Measurements from ENCODE around the gene PDAP1. TPM values are rescaled to one million over a fixed set of nuclear protein-coding genes. Genes with fewer than 3 reads are reported as not detected.
A peak's percentile ranks its signal among the peaks of the same experiment; 100 is the strongest.

PDAP1 gene
- total and polyA plus RNA-seq, 9 of the 15 experiments (the other 6 are each of a cell fraction or from before 2014, with no cell fraction given): 10.2 to 315 (median 129) TPM

DNA sequence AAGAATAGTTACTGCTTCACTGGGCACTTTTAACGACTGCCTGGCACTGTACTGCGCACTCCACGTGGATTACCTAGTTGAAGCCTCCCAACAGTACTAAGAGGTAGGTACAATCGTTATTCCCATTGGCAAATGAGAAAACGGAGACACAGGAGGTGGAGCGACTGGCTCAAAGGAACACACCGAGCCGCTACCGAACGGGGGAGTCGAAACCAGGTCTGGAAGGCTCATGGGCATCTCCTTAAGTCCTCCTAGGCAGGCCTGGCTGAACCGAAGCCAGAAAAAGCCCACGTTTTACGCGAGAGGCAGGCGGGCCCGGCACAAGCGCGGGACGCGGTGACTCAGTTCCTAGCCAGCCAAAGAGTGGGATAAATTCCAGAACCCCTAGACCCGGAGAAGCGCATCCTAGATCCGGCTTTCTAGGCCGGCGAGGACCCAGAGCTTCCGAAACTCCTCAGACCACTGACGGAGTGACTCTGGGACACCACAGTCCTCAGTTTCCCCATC lies 472 bp downstream of the PDAP1 start (continued):
- TF ChIP-seq CTCF (IDR thresholded peaks at IDR 0.05 in 2 of 3, conservative IDR thresholded peaks at IDR 0.05 in 1 of 3; ENCODE audit: insufficient read depth in 2 of 3, low read depth in 1 of 3, low read length in 3 of 3) (0 out of 6 replicates have a peak, but pooled peaks of 1 of the 3 experiments have one; percentile 5), SRSF3 (IDR thresholded peaks at IDR 0.05; ENCODE audit: insufficient read depth, low read length) (0 out of 2 replicates have a peak, but pooled peaks have one; percentile 75), GTF2F1 (IDR thresholded peaks at IDR 0.05; ENCODE audit: low read depth, low read length) (no peak), E2F3 (CRISPR knock-in tag; IDR thresholded peaks at IDR 0.05) (peak; percentile 46; the same call in 1 of the 2 replicates), FOSL1 (tag; conservative IDR thresholded peaks at IDR 0.05) (peak; percentile 60; the same call in 1 of the 2 replicates), KDM5B (IDR thresholded peaks at IDR 0.05; ENCODE audit: insufficient replicate concordance, low read depth, low read length) (peak; percentile 52), ZNF717 (CRISPR knock-in tag; IDR thresholded peaks at IDR 0.05) (no peak), TSHZ1 (CRISPR knock-in tag; IDR thresholded peaks at IDR 0.05) (no peak), TBL1XR1 (IDR thresholded peaks at IDR 0.05; ENCODE audit: low read length in 2 of 2) (peak in 1 of 2 experiments; percentile 52; a peak in 1 of 4 replicates), SAP30 (IDR thresholded peaks at IDR 0.05; ENCODE audit: borderline replicate concordance, insufficient read depth, low read depth, low read length, poor library complexity, severe bottlenecking) (peak; percentile 62), STAT6 (CRISPR knock-in tag; IDR thresholded peaks at IDR 0.05) (no peak), TBP (optimal IDR thresholded peaks at IDR 0.05; ENCODE audit: low read depth, low read length) (peak; percentile 38)
- TF ChIP-seq, protein P1, sequence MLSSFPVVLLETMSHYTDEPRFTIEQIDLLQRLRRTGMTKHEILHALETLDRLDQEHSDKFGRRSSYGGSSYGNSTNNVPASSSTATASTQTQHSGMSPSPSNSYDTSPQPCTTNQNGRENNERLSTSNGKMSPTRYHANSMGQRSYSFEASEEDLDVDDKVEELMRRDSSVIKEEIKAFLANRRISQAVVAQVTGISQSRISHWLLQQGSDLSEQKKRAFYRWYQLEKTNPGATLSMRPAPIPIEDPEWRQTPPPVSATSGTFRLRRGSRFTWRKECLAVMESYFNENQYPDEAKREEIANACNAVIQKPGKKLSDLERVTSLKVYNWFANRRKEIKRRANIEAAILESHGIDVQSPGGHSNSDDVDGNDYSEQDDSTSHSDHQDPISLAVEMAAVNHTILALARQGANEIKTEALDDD (IDR thresholded peaks at IDR 0.05): 0 out of 2 replicates have a peak, but pooled peaks have one; percentile 36
- TF ChIP-seq, protein P2, sequence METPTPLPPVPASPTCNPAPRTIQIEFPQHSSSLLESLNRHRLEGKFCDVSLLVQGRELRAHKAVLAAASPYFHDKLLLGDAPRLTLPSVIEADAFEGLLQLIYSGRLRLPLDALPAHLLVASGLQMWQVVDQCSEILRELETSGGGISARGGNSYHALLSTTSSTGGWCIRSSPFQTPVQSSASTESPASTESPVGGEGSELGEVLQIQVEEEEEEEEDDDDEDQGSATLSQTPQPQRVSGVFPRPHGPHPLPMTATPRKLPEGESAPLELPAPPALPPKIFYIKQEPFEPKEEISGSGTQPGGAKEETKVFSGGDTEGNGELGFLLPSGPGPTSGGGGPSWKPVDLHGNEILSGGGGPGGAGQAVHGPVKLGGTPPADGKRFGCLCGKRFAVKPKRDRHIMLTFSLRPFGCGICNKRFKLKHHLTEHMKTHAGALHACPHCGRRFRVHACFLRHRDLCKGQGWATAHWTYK (CRISPR knock-in tag; IDR thresholded peaks at IDR 0.05): no peak

All from K562 (cell line).